ENCODE measurements around the gene IL25. TPM values are rescaled to one million over a fixed set of nuclear protein-coding genes. Genes with fewer than 3 reads are reported as not detected.

The IL25 gene
- total and polyA plus RNA-seq, 7 donors, result 0.01 TPM; not detected in 6

- intact Hi-C loops (cut with DNase I), result no loop called here
- DNase-seq (no peak), ATAC-seq (no peak)
- H3K4me1 ChIP-seq, result peaks cover 11% of the 10 kb centered on the region
- 84 to 87% (median 86%) methylated on average over 6 of the region's 6 CpGs for WGBS, 3 donors
- H3K27ac ChIP-seq, result no peak overlapping the region
- TF ChIP-seq CTCF (IDR thresholded peaks at IDR 0.05), result no peak
- peaks cover 2 to 33% (median 7%) of the 10 kb centered on the region in 3 donors for H3K27me3 ChIP-seq (ENCODE audit: insufficient read depth in 3 of 3, low read length in 2 of 3)
- no peaks in the 10 kb centered on the region for H3K36me3 ChIP-seq (ENCODE audit: insufficient read depth in 1 of 2, low read depth in 1 of 2)
- H3K4me3 ChIP-seq, result no peak overlapping the region
- no peaks in the 10 kb centered on the region for H3K9me3 ChIP-seq
These were observed 24.3 kb upstream of the IL25 start for GRCh38 chr14:23348297-23348655.

GRCh38 chr14:23349156-23349845 lies 23.3 kb upstream of the IL25 start:
- peaks cover 4 to 43% (median 7%) of the 10 kb centered on the region in 3 donors for H3K27me3 ChIP-seq (ENCODE audit: insufficient read depth in 3 of 3, low read length in 2 of 3)
- intact Hi-C loops (cut with DNase I), result no loop called here
- no peak overlapping the region for H3K4me3 ChIP-seq
- ATAC-seq (no peak), DNase-seq (no peak)
- H3K9me3 ChIP-seq, result no peaks in the 10 kb centered on the region
- H3K36me3 ChIP-seq (ENCODE audit: insufficient read depth in 1 of 2, low read depth in 1 of 2), result no peaks in the 10 kb centered on the region
- peaks cover 11% of the 10 kb centered on the region for H3K4me1 ChIP-seq
- TF ChIP-seq CTCF (IDR thresholded peaks at IDR 0.05), result no peak
- 89 to 94% (median 92%) methylated on average over 8 of the region's 8 CpGs for WGBS, 3 donors
- H3K27ac ChIP-seq, result no peak overlapping the region

- peaks cover 4 to 53% (median 10%) of the 10 kb centered on the region in 3 donors for H3K27me3 ChIP-seq (ENCODE audit: insufficient read depth in 3 of 3, low read length in 2 of 3)
- peaks cover 11% of the 10 kb centered on the region for H3K4me1 ChIP-seq
- H3K4me3 ChIP-seq, result peak overlapping the region; percentile 70
- H3K36me3 ChIP-seq (ENCODE audit: insufficient read depth in 1 of 2, low read depth in 1 of 2), result no peaks in the 10 kb centered on the region
- WGBS, 3 donors, result 8 to 13% (median 13%) methylated on average over 41 to 61 of the region's 61 CpGs
- no peaks in the 10 kb centered on the region for H3K9me3 ChIP-seq
- DNase-seq, result no peak
- no peak for TF ChIP-seq CTCF (IDR thresholded peaks at IDR 0.05)
- ATAC-seq, result peak in 3 of 4 donors; percentile 22 to 28 (median 28)
- no peak overlapping the region for H3K27ac ChIP-seq
- intact Hi-C loops (cut with DNase I), result no loop called here
These were observed 20.7 kb upstream of the IL25 start for GRCh38 chr14:23351681-23352505.

- TF ChIP-seq CTCF (IDR thresholded peaks at IDR 0.05), result no peak
- Histone ChIP-seq H3K4me1 (peaks cover 11% of the 10 kb centered on the region), H3K9me3 (no peaks in the 10 kb centered on the region), H3K27me3 (ENCODE audit: insufficient read depth in 3 of 3, low read length in 2 of 3) (peaks cover 4 to 53% (median 10%) of the 10 kb centered on the region in 3 donors), H3K36me3 (ENCODE audit: insufficient read depth in 1 of 2, low read depth in 1 of 2) (no peaks in the 10 kb centered on the region), H3K4me3 (peak within 1 kb of the TSS; percentile 70), H3K27ac (no peak within 1 kb of the TSS)
- 1 to 3% (median 2%) methylated on average over 20 to 42 of the region's 42 CpGs for WGBS, 3 donors
- ATAC-seq, result peak; percentile 68 to 84 (median 78)
- peak; percentile 69 to 84 for DNase-seq
- intact Hi-C loops (cut with DNase I), result no loop called here
These were observed 19.8 kb upstream of the IL25 start, which contains the start of gene SLC22A17 for GRCh38 chr14:23352506-23353432. SLC22A17 (minus strand) TSS chr14:23352887.

Measured in psoas muscle (tissue), 8 donors.